Mucosa of stomach (tissue), 1 donor: ENCODE measurements around the gene CNTN4.

ENCODE experiments used
- H3K27me3 ChIP-seq: one replicate; pipeline ENCODE4 v1.7.0; 2013; ENCODE audit warnings: mild to moderate bottlenecking, low read length; ENCODE audit not compliant: control insufficient read depth, insufficient read depth
- H3K36me3 ChIP-seq: one replicate; pipeline ENCODE4 v1.7.0; 2013; ENCODE audit warnings: low read length; ENCODE audit not compliant: control insufficient read depth, insufficient read depth
- H3K4me1 ChIP-seq: one replicate; pipeline ENCODE4 v1.7.0; 2013; ENCODE audit warnings: mild to moderate bottlenecking, low read length; ENCODE audit not compliant: control insufficient read depth, insufficient read depth
- H3K4me3 ChIP-seq: one replicate; pipeline ENCODE4 v1.7.0; 2013; ENCODE audit warnings: low read length
- H3K9ac ChIP-seq: one replicate; pipeline ENCODE4 v1.7.0; 2013; ENCODE audit warnings: mild to moderate bottlenecking, low read length, moderate library complexity
- H3K9me3 ChIP-seq: one replicate; pipeline ENCODE4 v1.7.0; 2013; ENCODE audit warnings: mild to moderate bottlenecking, low read length, moderate library complexity; ENCODE audit not compliant: control insufficient read depth
- donor health status: Pancreatic carcinoma.

The CNTN4 gene

GRCh38 chr3:2536575-2536974, 437.9 kb downstream of the CNTN4 start:
- no peak overlapping the region for H3K4me3 ChIP-seq
- no peaks in the 10 kb centered on the region for H3K36me3 ChIP-seq
- no peak overlapping the region for H3K9ac ChIP-seq
- no peaks in the 10 kb centered on the region for H3K9me3 ChIP-seq
- no peaks in the 10 kb centered on the region for H3K27me3 ChIP-seq
- H3K4me1 ChIP-seq = no peaks in the 10 kb centered on the region

DNA sequence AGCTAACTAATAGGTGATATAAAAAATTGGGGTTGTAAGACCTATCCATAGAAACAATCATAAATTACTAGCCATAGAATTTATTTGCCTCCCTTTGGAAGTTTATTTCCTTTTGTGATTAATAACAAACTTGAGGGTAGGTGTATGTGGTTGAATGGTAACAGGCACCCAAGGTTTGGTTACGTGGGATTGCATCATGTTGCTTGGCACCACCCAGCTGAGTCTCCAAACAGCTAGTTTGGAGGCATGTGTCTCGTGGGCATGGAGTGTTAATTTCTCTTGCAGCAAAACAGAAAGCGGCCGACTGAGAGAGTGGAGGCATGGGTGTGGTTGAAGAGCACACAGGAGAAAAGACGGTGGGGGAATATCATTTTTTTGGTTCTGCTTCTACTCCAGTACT, 441.4 kb downstream of the CNTN4 start:
- H3K4me1 ChIP-seq = no peaks in the 10 kb centered on the region
- H3K9ac ChIP-seq = no peak overlapping the region
- H3K9me3 ChIP-seq = no peaks in the 10 kb centered on the region
- no peak overlapping the region for H3K4me3 ChIP-seq
- H3K27me3 ChIP-seq = no peaks in the 10 kb centered on the region
- H3K36me3 ChIP-seq = no peaks in the 10 kb centered on the region

DNA sequence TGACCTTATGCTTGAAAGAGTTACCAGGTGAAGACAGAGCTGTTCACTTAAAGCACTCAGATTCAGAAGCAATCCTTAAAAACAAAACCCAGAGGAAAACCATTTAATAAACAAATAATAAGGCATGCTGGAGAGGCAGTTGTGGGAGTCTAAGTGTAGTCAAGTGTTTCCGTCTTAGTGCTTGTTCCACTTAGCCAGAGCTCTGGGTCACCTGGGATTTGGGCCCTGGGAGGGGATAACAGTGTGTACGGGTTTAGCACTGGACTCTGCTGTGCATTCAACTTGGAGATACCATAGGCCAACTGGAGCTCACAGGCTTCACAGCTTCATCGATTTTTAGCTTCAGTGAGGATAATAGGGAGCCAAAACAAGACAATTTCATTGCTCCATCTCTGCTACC, 444.6 kb downstream of the CNTN4 start:
- Histone ChIP-seq H3K4me1 (no peaks in the 10 kb centered on the region), H3K9me3 (no peaks in the 10 kb centered on the region), H3K4me3 (no peak overlapping the region), H3K27me3 (no peaks in the 10 kb centered on the region), H3K36me3 (no peaks in the 10 kb centered on the region), H3K9ac (no peak overlapping the region)

DNA sequence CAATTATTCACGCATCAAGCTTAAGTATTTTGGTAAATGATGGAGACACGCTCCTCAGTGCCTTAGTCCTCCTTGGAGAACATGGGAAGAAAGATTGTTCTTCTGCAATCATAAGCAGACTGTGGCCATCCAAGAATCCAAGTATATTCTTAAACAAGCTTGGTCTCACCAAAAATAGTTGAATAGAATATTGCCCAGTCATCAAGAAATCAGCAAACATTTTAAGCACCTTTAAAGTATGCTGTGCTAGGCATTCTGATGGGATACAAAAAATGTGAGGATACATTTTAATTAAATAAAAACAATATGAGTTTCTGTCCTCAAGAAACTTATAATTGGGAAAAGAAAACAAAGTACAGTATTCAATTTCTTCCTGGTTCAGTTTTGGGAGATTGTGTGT, 445.5 kb downstream of the CNTN4 start:
- Histone ChIP-seq H3K36me3 (no peaks in the 10 kb centered on the region), H3K9ac (no peak overlapping the region), H3K9me3 (no peaks in the 10 kb centered on the region), H3K4me1 (no peaks in the 10 kb centered on the region), H3K27me3 (no peaks in the 10 kb centered on the region), H3K4me3 (no peak overlapping the region)

DNA sequence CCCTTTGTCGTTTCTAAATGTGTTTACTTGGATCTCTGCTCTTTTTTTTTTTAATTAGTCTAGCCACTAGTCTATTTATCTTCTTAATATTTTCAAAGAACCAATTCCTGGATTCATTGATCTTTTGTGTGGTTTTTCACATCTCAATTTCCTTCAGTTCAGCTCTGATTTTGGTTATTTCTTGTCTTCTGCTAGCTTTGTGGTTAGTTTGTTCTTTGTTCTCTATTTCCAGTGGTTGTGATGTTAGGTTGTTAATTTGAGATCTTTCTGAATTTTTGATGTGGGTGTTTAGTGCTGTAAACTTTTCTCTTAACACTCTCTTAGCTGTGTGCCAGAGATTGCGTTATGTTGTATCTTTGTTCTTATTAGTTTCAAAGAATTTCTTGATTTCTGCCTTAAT, 446.1 kb downstream of the CNTN4 start:
- Histone ChIP-seq H3K9ac (no peak overlapping the region), H3K4me3 (no peak overlapping the region), H3K27me3 (no peaks in the 10 kb centered on the region), H3K4me1 (no peaks in the 10 kb centered on the region), H3K9me3 (no peaks in the 10 kb centered on the region), H3K36me3 (no peaks in the 10 kb centered on the region)

- Histone ChIP-seq H3K27me3 (no peaks in the 10 kb centered on the region), H3K36me3 (no peaks in the 10 kb centered on the region), H3K4me1 (no peaks in the 10 kb centered on the region), H3K9me3 (no peaks in the 10 kb centered on the region), H3K4me3 (no peak overlapping the region), H3K9ac (no peak overlapping the region)
These were observed 448.4 kb downstream of the CNTN4 start for GRCh38 chr3:2547049-2547448.

DNA sequence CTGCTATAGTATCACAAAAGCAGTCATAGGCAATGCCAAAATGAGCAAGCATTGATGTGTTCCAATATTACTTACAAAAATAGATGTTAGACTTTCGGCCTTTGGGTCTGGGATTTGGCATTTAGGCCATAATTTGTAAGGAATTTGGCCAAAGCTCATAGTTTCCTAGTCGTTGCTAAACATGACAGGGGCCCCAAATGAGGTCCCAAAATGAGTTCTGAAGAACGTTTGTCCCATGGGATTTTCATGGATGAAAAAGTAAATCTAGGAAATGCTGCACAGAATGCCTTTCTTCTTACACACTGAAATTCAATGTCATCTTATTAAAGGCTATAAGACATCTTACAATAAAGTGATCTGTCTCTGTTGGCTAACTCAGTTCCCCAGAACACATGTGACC, 456.0 kb downstream of the CNTN4 start:
- no peaks in the 10 kb centered on the region for H3K36me3 ChIP-seq
- H3K4me3 ChIP-seq = no peak overlapping the region
- H3K9me3 ChIP-seq = no peaks in the 10 kb centered on the region
- no peak overlapping the region for H3K9ac ChIP-seq
- H3K27me3 ChIP-seq = no peaks in the 10 kb centered on the region
- no peaks in the 10 kb centered on the region for H3K4me1 ChIP-seq

DNA sequence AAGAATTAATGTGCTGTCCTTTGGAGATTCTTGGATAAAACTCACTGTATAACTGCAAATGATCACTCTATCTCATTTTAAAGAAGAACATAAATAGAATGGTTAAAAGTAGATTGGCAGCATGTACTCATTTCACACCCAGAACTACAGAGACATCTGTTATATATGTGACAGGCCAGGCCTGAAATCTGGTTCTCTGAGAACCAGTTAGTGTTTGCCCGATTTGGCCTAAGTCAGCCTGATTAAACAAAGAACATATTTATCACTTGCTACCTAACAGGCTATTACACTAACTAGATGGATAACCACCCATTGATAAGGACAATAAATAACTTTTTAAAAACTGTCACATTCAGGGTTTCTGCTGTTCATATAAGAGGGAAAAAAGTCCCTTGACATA, 460.1 kb downstream of the CNTN4 start:
- no peak overlapping the region for H3K9ac ChIP-seq
- H3K27me3 ChIP-seq = no peaks in the 10 kb centered on the region
- H3K36me3 ChIP-seq = no peaks in the 10 kb centered on the region
- H3K4me1 ChIP-seq = no peaks in the 10 kb centered on the region
- H3K9me3 ChIP-seq = no peaks in the 10 kb centered on the region
- no peak overlapping the region for H3K4me3 ChIP-seq

- Histone ChIP-seq H3K4me3 (no peak overlapping the region), H3K9me3 (no peaks in the 10 kb centered on the region), H3K36me3 (no peaks in the 10 kb centered on the region), H3K27me3 (no peaks in the 10 kb centered on the region), H3K4me1 (no peaks in the 10 kb centered on the region), H3K9ac (no peak overlapping the region)
These were observed 468.8 kb downstream of the CNTN4 start for GRCh38 chr3:2567451-2567850.

DNA sequence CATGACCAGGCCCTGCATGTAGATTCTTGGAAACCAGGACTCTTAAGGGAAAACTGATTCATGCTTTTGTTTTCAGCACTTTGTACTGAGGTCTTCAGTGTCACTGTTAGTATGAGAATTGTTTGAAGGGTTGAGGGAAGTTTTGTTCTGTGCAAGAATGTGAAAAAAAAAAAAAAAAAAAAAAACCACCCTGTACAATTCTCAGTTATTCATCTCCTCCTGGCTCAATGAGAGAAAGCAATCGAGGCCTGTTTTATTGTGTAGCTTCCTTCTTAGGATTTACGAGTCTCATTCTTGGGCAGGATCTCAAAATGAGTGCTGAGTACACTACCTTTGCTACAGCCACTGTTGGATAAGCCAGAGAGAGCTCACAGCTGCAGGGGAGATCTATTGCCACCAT, 469.5 kb downstream of the CNTN4 start:
- Histone ChIP-seq H3K9ac (no peak overlapping the region), H3K4me3 (no peak overlapping the region), H3K27me3 (no peaks in the 10 kb centered on the region), H3K9me3 (no peaks in the 10 kb centered on the region), H3K36me3 (no peaks in the 10 kb centered on the region), H3K4me1 (no peaks in the 10 kb centered on the region)

- Histone ChIP-seq H3K4me3 (no peak overlapping the region), H3K36me3 (no peaks in the 10 kb centered on the region), H3K27me3 (no peaks in the 10 kb centered on the region), H3K4me1 (no peaks in the 10 kb centered on the region), H3K9me3 (no peaks in the 10 kb centered on the region), H3K9ac (no peak overlapping the region)
These were observed 470.3 kb downstream of the CNTN4 start for GRCh38 chr3:2568929-2569328.

- Histone ChIP-seq H3K9me3 (no peaks in the 10 kb centered on the region), H3K27me3 (no peaks in the 10 kb centered on the region), H3K9ac (no peak overlapping the region), H3K36me3 (no peaks in the 10 kb centered on the region), H3K4me1 (no peaks in the 10 kb centered on the region), H3K4me3 (no peak overlapping the region)
These were observed 478.9 kb downstream of the CNTN4 start for GRCh38 chr3:2577571-2577970.

GRCh38 chr3:2578560-2578959, 479.9 kb downstream of the CNTN4 start:
- Histone ChIP-seq H3K4me3 (no peak overlapping the region), H3K36me3 (no peaks in the 10 kb centered on the region), H3K9me3 (no peaks in the 10 kb centered on the region), H3K9ac (no peak overlapping the region), H3K4me1 (no peaks in the 10 kb centered on the region), H3K27me3 (no peaks in the 10 kb centered on the region)
